K562 (cell line): ENCODE data around the gene HDAC1. TPM values are rescaled to one million over a fixed set of nuclear protein-coding genes. Genes with fewer than 3 reads are reported as not detected.
A peak's percentile ranks its signal among the peaks of the same experiment; 100 is the strongest.

ENCODE experiments used
- CHAMP1 ChIP-seq: fragments of 450-650 bp; IDR thresholded peaks from 2 replicates; pipeline ENCODE4 v1.6.1; 2016; ENCODE audit warnings: mild to moderate bottlenecking
- CREM ChIP-seq: IDR thresholded peaks from 2 replicates; pipeline ENCODE4 v1.6.1; 2014; ENCODE audit warnings: antibody characterized with exemption, low read depth
- DLX4 ChIP-seq: fragments of 250-450 bp; sonication (Bioruptor Pico); IDR thresholded peaks from 2 replicates; pipeline ENCODE4 v1.6.1; 2021; ENCODE audit warnings: mild to moderate bottlenecking
- DPF2 ChIP-seq: fragments of 450-650 bp; IDR thresholded peaks from 2 replicates; pipeline ENCODE4 v1.6.1; 2016
- ETV5 ChIP-seq: sonication (generic); formaldehyde crosslinking; IDR thresholded peaks from 2 replicates; pipeline ENCODE4 v1.4.0; 2020; ENCODE audit warnings: low read depth, mild to moderate bottlenecking, missing genetic modification reagents
- GATAD2B ChIP-seq: fragments of 450-650 bp; IDR thresholded peaks from 2 replicates; pipeline ENCODE4 v1.6.1; 2017; ENCODE audit warnings: mild to moderate bottlenecking, borderline replicate concordance
- HCFC1 ChIP-seq: IDR thresholded peaks from 2 replicates; pipeline ENCODE4 v1.6.1; 2012; ENCODE audit warnings: low read depth, low read length, improper control_type of control experiment
- HLTF ChIP-seq: fragments of 450-650 bp; IDR thresholded peaks from 2 replicates; pipeline ENCODE4 v1.6.1; 2016
- SMARCB1 ChIP-seq: IDR thresholded peaks from 2 replicates; pipeline ENCODE4 v1.6.1; 2011; ENCODE audit warnings: improper control_type of control experiment, low read depth; ENCODE audit not compliant: insufficient read length
- SRF ChIP-seq, 2 experiments: fragments of 250-450, 450-650 bp in 1 of 2; sonication (Bioruptor Pico) in 1 of 2; sonication (generic) in 1 of 2; formaldehyde crosslinking; IDR thresholded peaks; 2 replicates each; pipeline versions ENCODE4 v1.5.0 to v1.5.1; 2020 to 2022; ENCODE audit warnings: mild to moderate bottlenecking in 1 of 2, missing genetic modification reagents in 1 of 2
- TARDBP ChIP-seq: fragments of 450-650 bp; IDR thresholded peaks from 2 replicates; pipeline ENCODE4 v1.6.1; 2016
- TFAM ChIP-seq: fragments of 250-450 bp; sonication (Bioruptor Pico); conservative IDR thresholded peaks from 2 replicates; pipeline ENCODE4 v1.5.0; 2021; ENCODE audit warnings: mild to moderate bottlenecking, moderate library complexity
- TSC22D4 ChIP-seq: fragments of 450-650 bp; IDR thresholded peaks from 2 replicates; pipeline ENCODE4 v1.6.1; 2016; ENCODE audit warnings: missing genetic modification characterization, missing biosample characterization, control low read depth
- ZBTB1 ChIP-seq: sonication (generic); formaldehyde crosslinking; IDR thresholded peaks from 2 replicates; pipeline ENCODE4 v1.8.1; 2023; ENCODE audit warnings: missing genetic modification reagents, low read depth, mild to moderate bottlenecking, borderline replicate concordance
- ZBTB43 ChIP-seq: sonication (generic); formaldehyde crosslinking; IDR thresholded peaks from 2 replicates; pipeline ENCODE4 v1.8.0; 2023; ENCODE audit warnings: mild to moderate bottlenecking, missing genetic modification reagents
- ZNF165 ChIP-seq: fragments of 250-450 bp; sonication (Bioruptor Pico); IDR thresholded peaks from 2 replicates; pipeline ENCODE4 v1.4.0; 2020; ENCODE audit warnings: borderline replicate concordance
- ZNF23 ChIP-seq: fragments of 250-450 bp; sonication (Bioruptor Pico); IDR thresholded peaks from 2 replicates; pipeline ENCODE4 v1.4.0; 2020; ENCODE audit warnings: mild to moderate bottlenecking
- ZNF41 ChIP-seq: fragments of 250-450 bp; sonication (Bioruptor Pico); conservative IDR thresholded peaks from 2 replicates; pipeline ENCODE4 v1.4.0; 2020; ENCODE audit warnings: mild to moderate bottlenecking
- ZNF586 ChIP-seq: fragments of 450-650 bp; formaldehyde crosslinking; conservative IDR thresholded peaks from 2 replicates; pipeline ENCODE4 v1.4.0; 2020; ENCODE audit warnings: mild to moderate bottlenecking, moderate library complexity
- ZNF668 ChIP-seq: fragments of 250-450 bp; sonication (Bioruptor Pico); IDR thresholded peaks from 2 replicates; pipeline ENCODE4 v1.8.0; 2022; ENCODE audit warnings: mild to moderate bottlenecking, inconsistent platforms
- ZSCAN29 ChIP-seq: fragments of 450-650 bp; IDR thresholded peaks from 2 replicates; pipeline ENCODE4 v1.6.1; 2017
- polyA plus RNA-seq, 8 experiments: library from polyadenylated mRNA; depleted of rRNA in 4 of 8; stranded (reverse) in 5 of 8; unstranded in 3 of 8; fragments of >200 nt; fragmentation: Nextera tagmentation in 2 of 8; fragmentation: Illumina TruSeq in 1 of 8; extraction: Ambion mirVana in 2 of 8; extraction: Trizol in 1 of 8; gene quantifications; 2 replicates each; pipeline versions ENCODE4 v1.2.1 to v1.2.3, GENCODE V29; 2011 to 2014; ENCODE audit warnings: inconsistent platforms in 1 of 8, missing spikeins in 1 of 8
- total RNA-seq, 7 experiments: library from RNA; depleted of rRNA in 6 of 7; stranded (reverse); fragments of >200 nt in 6 of 7; fragmentation: Illumina TruSeq in 2 of 7; extraction: Trizol in 2 of 7; gene quantifications; 2 replicates each; pipeline versions ENCODE4 v1.2.1 to v1.2.3, GENCODE V29; 2011 to 2021; ENCODE audit warnings: low replicate concordance in 1 of 7

HDAC1 gene
- total and polyA plus RNA-seq, 9 of the 15 experiments (the other 6 are each of a cell fraction or from before 2014, with no cell fraction given) = 169 to 384 (median 193) TPM

- TF ChIP-seq GATAD2B (no peak), ZNF165 (CRISPR knock-in tag) (0 out of 2 replicates have a peak, but pooled peaks have one; percentile 30), TSC22D4 (tag) (no peak), ZNF23 (CRISPR knock-in tag) (no peak), SRF (CRISPR knock-in tag; IDR thresholded peaks at IDR 0.05) (0 out of 4 replicates have a peak, but pooled peaks of 1 of the 2 experiments have one; percentile 36), ETV5 (CRISPR knock-in tag) (no peak; the same call in none of the 2 replicates), HLTF (peak; percentile 99), DPF2 (peak; percentile 60; the same call in 1 of the 2 replicates), ZBTB43 (no peak; the same call in 1 of the 2 replicates), ZBTB1 (CRISPR knock-in tag) (no peak), SMARCB1 (no peak), ZSCAN29 (peak; percentile 65; the same call in 1 of the 2 replicates), CREM (peak; percentile 59; the same call in 1 of the 2 replicates), HCFC1 (peak; percentile 4), ZNF668 (CRISPR knock-in tag) (no peak; the same call in 1 of the 2 replicates), CHAMP1 (peak; percentile 97), TARDBP (0 out of 2 replicates have a peak, but pooled peaks have one; percentile 63), ZNF41 (CRISPR knock-in tag) (no peak), TFAM (no peak), ZNF586 (CRISPR knock-in tag) (no peak), DLX4 (CRISPR knock-in tag) (no peak)
Observed at GRCh38 chr1:32291708-32292538, at the start of gene HDAC1 (continued).
